Epithelial cell of esophagus (primary cell): ENCODE results near the gene CHKA.
A peak's percentile ranks its signal among the peaks of the same experiment; 100 is the strongest.

Source experiments
- DNase-seq: peaks from one replicate; pipeline ENCODE4 v3.0.0; 2010; ENCODE audit warnings: low read depth
- H3K4me3 ChIP-seq: 2 replicates; pipeline ENCODE4 v1.5.1; 2011; ENCODE audit warnings: mild to moderate bottlenecking, low read length, control low read depth
- TF ChIP-seq, protein P1 (sequence below): IDR thresholded peaks from 2 replicates; pipeline ENCODE4 v1.5.1; 2011; ENCODE audit warnings: low read depth, mild to moderate bottlenecking, low read length, control low read depth, inconsistent platforms; ENCODE audit not compliant: insufficient read depth; ENCODE audit errors: missing control alignments

The CHKA gene

GRCh38 chr11:68009391-68010089 is 111.6 kb downstream of the CHKA start:
- DNase-seq = peak; percentile 30
- TF ChIP-seq, protein P1, sequence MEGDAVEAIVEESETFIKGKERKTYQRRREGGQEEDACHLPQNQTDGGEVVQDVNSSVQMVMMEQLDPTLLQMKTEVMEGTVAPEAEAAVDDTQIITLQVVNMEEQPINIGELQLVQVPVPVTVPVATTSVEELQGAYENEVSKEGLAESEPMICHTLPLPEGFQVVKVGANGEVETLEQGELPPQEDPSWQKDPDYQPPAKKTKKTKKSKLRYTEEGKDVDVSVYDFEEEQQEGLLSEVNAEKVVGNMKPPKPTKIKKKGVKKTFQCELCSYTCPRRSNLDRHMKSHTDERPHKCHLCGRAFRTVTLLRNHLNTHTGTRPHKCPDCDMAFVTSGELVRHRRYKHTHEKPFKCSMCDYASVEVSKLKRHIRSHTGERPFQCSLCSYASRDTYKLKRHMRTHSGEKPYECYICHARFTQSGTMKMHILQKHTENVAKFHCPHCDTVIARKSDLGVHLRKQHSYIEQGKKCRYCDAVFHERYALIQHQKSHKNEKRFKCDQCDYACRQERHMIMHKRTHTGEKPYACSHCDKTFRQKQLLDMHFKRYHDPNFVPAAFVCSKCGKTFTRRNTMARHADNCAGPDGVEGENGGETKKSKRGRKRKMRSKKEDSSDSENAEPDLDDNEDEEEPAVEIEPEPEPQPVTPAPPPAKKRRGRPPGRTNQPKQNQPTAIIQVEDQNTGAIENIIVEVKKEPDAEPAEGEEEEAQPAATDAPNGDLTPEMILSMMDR = peak; percentile 16
- no peak overlapping the region for H3K4me3 ChIP-seq

GRCh38 chr11:68008381-68009337 is 112.5 kb downstream of the CHKA start:
- TF ChIP-seq, protein P1 = no peak
- peak; percentile 43 for DNase-seq

DNA sequence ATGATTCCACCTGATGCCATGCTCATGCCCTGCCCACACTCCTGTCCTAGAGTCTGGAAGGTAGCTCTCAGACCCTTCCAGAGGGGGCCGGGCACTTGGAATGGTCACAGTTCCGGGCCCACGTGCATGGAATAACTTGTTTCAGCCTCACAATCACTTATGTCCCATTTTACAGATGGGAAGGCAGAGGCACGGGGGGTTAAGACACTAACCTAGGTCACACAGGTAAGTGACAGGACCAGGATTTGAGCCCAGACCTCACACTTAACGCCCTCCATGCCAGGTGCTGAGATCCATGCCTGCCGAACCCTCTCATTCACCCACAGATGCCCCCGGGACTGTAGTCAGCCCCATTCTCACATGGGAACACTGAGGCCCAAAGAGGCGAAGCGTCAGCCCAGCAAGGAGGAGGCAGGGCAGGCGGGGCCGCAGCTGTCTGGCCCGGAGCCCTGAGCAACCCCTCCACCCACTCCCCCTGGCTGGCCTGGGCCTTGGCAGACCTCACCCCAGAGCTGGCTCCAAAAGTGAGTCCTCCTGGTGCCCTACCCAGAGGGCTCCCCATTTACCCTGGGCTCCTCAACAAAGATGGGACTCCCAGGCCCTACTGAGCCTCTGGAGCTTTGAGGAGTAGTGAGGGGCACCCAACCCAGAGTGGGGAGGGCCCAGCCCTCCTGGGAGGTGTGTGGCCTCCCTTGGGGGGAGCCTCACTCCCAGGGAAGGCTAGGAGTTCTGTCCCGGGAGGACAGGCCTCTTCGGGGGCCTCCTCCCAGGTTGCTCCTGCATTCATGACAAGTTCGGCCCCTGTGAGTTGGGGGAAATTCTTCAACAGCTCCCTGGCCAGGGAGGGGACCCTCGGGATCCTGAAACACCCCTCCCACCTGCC is 113.4 kb downstream of the CHKA start:
- DNase-seq = no peak
- TF ChIP-seq, protein P1 = no peak
- H3K4me3 ChIP-seq = no peak overlapping the region

More at GRCh38 chr11:68008381-68009337, 112.5 kb downstream of the CHKA start:
- H3K4me3 ChIP-seq = no peak overlapping the region

- TF ChIP-seq, protein P1 = no peak
- no peak overlapping the region for H3K4me3 ChIP-seq
- no peak for DNase-seq
Observed at GRCh38 chr11:68006606-68007166, 114.5 kb downstream of the CHKA start.

DNA sequence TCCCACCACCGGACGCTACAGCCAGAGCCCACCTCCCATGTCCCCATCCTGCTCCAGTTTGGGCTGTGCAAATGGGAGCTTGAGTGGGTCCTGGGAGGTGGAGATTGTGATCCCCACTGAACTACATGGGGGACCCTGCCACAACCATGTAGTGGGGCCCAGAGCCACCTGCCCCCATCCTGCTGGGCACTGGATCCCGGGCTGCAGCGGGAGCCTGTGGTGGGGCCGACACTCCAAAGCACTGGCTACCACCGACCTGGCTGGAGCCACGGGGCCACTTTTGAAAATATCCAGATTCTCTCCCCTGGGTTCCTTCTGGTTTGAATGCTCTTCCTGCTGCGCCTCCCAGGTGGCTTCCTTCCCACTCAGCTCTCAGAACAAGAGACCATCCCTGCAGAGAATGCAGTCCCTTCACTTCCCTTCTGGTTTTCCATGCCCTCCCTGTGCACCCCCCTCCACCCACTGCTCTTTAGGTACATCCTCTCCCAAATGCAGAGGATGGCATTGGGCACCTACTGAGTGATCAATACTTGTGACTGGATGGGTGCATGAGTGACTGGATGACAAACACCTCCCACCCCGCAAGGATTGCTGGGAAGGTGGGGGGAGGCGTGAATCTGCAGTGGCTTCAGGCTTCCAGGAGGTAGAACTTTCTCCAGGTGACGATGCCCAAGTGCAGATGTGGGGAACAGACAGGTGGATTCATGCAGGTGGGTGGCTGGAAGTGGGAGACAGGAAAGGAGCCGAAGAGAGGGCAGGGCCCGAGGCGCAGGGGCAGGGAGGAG is 116.4 kb downstream of the CHKA start:
- H3K4me3 ChIP-seq = no peak overlapping the region
- DNase-seq = no peak
- TF ChIP-seq, protein P1 = no peak
